ENCODE measurements around the gene PRR7.

The PRR7 gene

GRCh38 chr5:177448244-177448950 lies 1.8 kb downstream of the PRR7 start:
- H3K4me2 ChIP-seq: no peak overlapping the region
- H3K27me3 ChIP-seq (ENCODE audit: insufficient read depth, low read depth): no peaks in the 10 kb centered on the region
- peaks cover 31% of the 10 kb centered on the region for H3K4me1 ChIP-seq (ENCODE audit: low read depth, poor library complexity, severe bottlenecking)
- no peaks in the 10 kb centered on the region for H4K20me1 ChIP-seq (ENCODE audit: insufficient read depth)
- H2AFZ ChIP-seq (ENCODE audit: low read depth): no peak overlapping the region
- no peak for TF ChIP-seq CTCF (conservative IDR thresholded peaks at IDR 0.05; ENCODE audit: low read depth, low read length)
- H3K4me3 ChIP-seq (IDR thresholded peaks at IDR 0.05; ENCODE audit: insufficient read depth, low read depth, low read length): no peak overlapping the region
- H3K27ac ChIP-seq: no peak overlapping the region
- H3K36me3 ChIP-seq (ENCODE audit: insufficient read depth): no peaks in the 10 kb centered on the region
- H3K9ac ChIP-seq: no peak overlapping the region
- H3K79me2 ChIP-seq (ENCODE audit: insufficient read depth, low read depth): no peaks in the 10 kb centered on the region

GRCh38 chr5:177449140-177450061 lies 2.8 kb downstream of the PRR7 start:
- H3K9ac ChIP-seq: no peak overlapping the region
- no peak overlapping the region for H3K4me2 ChIP-seq
- no peak overlapping the region for H2AFZ ChIP-seq (ENCODE audit: low read depth)
- no peaks in the 10 kb centered on the region for H3K27me3 ChIP-seq (ENCODE audit: insufficient read depth, low read depth)
- H4K20me1 ChIP-seq (ENCODE audit: insufficient read depth): no peaks in the 10 kb centered on the region
- no peak overlapping the region for H3K27ac ChIP-seq
- no peaks in the 10 kb centered on the region for H3K36me3 ChIP-seq (ENCODE audit: insufficient read depth)
- no peak for TF ChIP-seq CTCF (conservative IDR thresholded peaks at IDR 0.05; ENCODE audit: low read depth, low read length)
- H3K4me3 ChIP-seq (IDR thresholded peaks at IDR 0.05; ENCODE audit: insufficient read depth, low read depth, low read length): no peak overlapping the region
- H3K4me1 ChIP-seq (ENCODE audit: low read depth, poor library complexity, severe bottlenecking): peaks cover 21% of the 10 kb centered on the region
- no peaks in the 10 kb centered on the region for H3K79me2 ChIP-seq (ENCODE audit: insufficient read depth, low read depth)

- no peak overlapping the region for H3K9ac ChIP-seq
- no peaks in the 10 kb centered on the region for H4K20me1 ChIP-seq (ENCODE audit: insufficient read depth)
- no peaks in the 10 kb centered on the region for H3K79me2 ChIP-seq (ENCODE audit: insufficient read depth, low read depth)
- H3K27me3 ChIP-seq (ENCODE audit: insufficient read depth, low read depth): no peaks in the 10 kb centered on the region
- no peak for TF ChIP-seq CTCF (conservative IDR thresholded peaks at IDR 0.05; ENCODE audit: low read depth, low read length)
- H3K4me2 ChIP-seq: no peak overlapping the region
- H2AFZ ChIP-seq (ENCODE audit: low read depth): no peak overlapping the region
- no peaks in the 10 kb centered on the region for H3K36me3 ChIP-seq (ENCODE audit: insufficient read depth)
- H3K4me1 ChIP-seq (ENCODE audit: low read depth, poor library complexity, severe bottlenecking): peaks cover 7% of the 10 kb centered on the region
- no peak overlapping the region for H3K4me3 ChIP-seq (IDR thresholded peaks at IDR 0.05; ENCODE audit: insufficient read depth, low read depth, low read length)
- no peak overlapping the region for H3K27ac ChIP-seq
Observed at GRCh38 chr5:177450667-177451424, 4.2 kb downstream of the PRR7 start.

All from KMS-11 (cell line).